Sigmoid colon (tissue), 7 donors: ENCODE data around the gene WNT5B. TPM values are rescaled to one million over a fixed set of nuclear protein-coding genes. Genes with fewer than 3 reads are reported as not detected.

ENCODE experiments used
- DNase-seq: peaks from one replicate; pipeline ENCODE4 v3.0.0-alpha.2; 2019
- H3K27ac ChIP-seq, 4 donors: fragments of 200-600 bp; sonication (generic); one replicate each; pipeline ENCODE4 v1.5.1; 2016 to 2019; ENCODE audit warnings: mild to moderate bottlenecking in 1 of 4
- H3K27me3 ChIP-seq, 3 donors: fragments of 200-600 bp; sonication (generic); one replicate each; pipeline ENCODE4 v1.5.1; 2019; ENCODE audit warnings: mild to moderate bottlenecking in 1 of 3
- H3K36me3 ChIP-seq, 4 donors: fragments of 200-600 bp; sonication (generic); one replicate each; pipeline ENCODE4 v1.5.1; 2016 to 2019
- H3K4me1 ChIP-seq, 4 donors: fragments of 200-600 bp; sonication (generic); one replicate each; pipeline ENCODE4 v1.5.1; 2017 to 2019
- H3K4me3 ChIP-seq, 4 donors: fragments of 200-600 bp; sonication (generic); one replicate each; pipeline ENCODE4 v1.5.1; 2017 to 2019; ENCODE audit warnings: mild to moderate bottlenecking in 2 of 4, moderate library complexity in 1 of 4
- H3K9me3 ChIP-seq, 4 donors: fragments of 200-600 bp in 3 of 4; sonication (generic) in 3 of 4; one replicate each; pipeline versions ENCODE4 v1.5.1 to v1.6.1; 2013 to 2019
- EP300 ChIP-seq, 4 donors: sonication (generic); formaldehyde crosslinking; IDR thresholded peaks; one replicate each; pipeline ENCODE4 v1.6.1; 2017; ENCODE audit warnings: antibody characterized with exemption in 4 of 4
- POLR2A ChIP-seq, 2 donors: fragments of 450-650 bp; IDR thresholded peaks; one replicate each; pipeline ENCODE4 v1.6.1; 2016; ENCODE audit warnings: antibody characterized with exemption in 2 of 2, mild to moderate bottlenecking in 2 of 2, moderate library complexity in 2 of 2
- POLR2AphosphoS5 ChIP-seq, 4 donors: sonication (generic); formaldehyde crosslinking; IDR thresholded peaks; one replicate each; pipeline ENCODE4 v1.6.1; 2017; ENCODE audit warnings: antibody characterized with exemption in 4 of 4
- WGBS, 2 donors: extraction: QIAGEN DNeasy Blood & Tissue Kit; methylation state at CpG; one replicate each; pipeline ENCODE4 v1.1.7; 2013; 5-methylcytosine and 5-hydroxymethylcytosine counted together
- intact Hi-C: fragments of 100-400 bp; cut with DNase I; formaldehyde crosslinking; loops from one replicate; pipeline ENCODE4 v1.15.1; 2023
- polyA plus RNA-seq, 3 donors: library from polyadenylated mRNA; stranded (reverse); fragments of 200-250 nt; gene quantifications; one replicate each; pipeline ENCODE4 v1.2.3, GENCODE V29; 2013
- total RNA-seq, 4 donors: library from RNA; depleted of rRNA; stranded (reverse); fragments of >200 nt; gene quantifications; one replicate each; pipeline ENCODE4 v1.1.0, GENCODE V29; 2016
- TF ChIP-seq, protein P1 (sequence below), 4 experiments: fragments of 450-650 bp in 3 of 4; fragments of 200-600 bp in 1 of 4; IDR thresholded peaks; one replicate each; pipeline ENCODE4 v1.5.1; 2016 to 2019; ENCODE audit warnings: antibody characterized with exemption in 4 of 4, mild to moderate bottlenecking in 3 of 4, moderate library complexity in 2 of 4
- donor health status: healthy with polysubstance abuse.
- donor health status: Bipolar disorder and iron deficiency.
- donor health status: healthy.

The WNT5B gene
- total and polyA plus RNA-seq, 7 donors, result 0.69 to 72.3 (median 8.4) TPM

DNA sequence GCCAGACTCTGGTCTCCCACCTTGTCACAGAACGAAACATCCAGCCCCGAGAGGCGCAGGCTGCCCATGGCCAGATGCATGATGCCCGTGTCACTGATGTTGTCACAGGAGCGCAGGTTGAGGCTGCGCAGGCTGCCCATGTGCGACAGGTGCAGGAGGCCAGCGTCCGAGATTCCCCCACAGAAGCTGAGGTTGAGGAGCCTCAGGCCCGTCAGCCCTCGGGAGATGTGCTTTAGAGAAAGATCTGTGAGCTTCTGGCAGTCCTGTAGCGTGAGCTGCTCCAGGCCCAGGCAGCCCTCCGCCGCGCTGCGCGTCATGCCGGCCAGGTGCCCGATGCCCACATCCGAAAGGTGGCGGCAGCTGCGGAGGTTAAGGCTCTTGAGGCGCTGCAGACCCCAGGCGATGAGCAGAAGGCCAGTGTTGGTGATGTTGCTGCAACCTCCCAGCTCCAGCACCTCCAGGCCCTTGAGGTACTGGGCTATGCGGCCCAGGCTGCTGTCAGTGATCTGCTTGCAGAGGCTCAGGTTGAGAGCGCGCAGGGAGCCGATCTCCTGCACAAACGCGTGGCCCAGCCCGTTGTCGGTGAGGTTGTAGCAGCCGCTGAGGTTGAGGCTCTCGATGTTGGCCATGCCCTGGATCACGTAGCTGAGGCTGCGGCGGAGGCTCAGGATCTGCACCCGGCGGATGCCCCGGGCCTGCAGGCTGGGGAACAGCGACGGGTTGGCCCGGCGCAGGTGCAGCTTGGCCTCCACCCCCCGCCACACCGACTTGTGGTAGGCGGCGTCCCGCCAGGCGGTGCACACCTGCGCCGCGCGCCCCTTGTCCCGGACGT lies 35.6 kb upstream of the WNT5B start:
- Histone ChIP-seq H3K4me3 (peak overlapping the region; percentile 71 to 93 (median 81)), H3K27me3 (no peaks in the 10 kb centered on the region), H3K36me3 (no peaks in the 10 kb centered on the region), H3K27ac (peak overlapping the region; percentile 93 to 100 (median 96)), H3K4me1 (peaks cover 0 to 67% (median 50%) of the 10 kb centered on the region in 4 donors), H3K9me3 (no peaks in the 10 kb centered on the region)
- intact Hi-C loops, result loop anchor here (5.0 to 10.0 kb wide), 3 partner anchors 311 to 1019 kb away; partner anchors contain the start of gene WNK1
- no peak for TF ChIP-seq EP300 (IDR thresholded peaks at IDR 0.05)
- TF ChIP-seq POLR2AphosphoS5 (IDR thresholded peaks at IDR 0.05), result no peak
- TF ChIP-seq, protein P1, sequence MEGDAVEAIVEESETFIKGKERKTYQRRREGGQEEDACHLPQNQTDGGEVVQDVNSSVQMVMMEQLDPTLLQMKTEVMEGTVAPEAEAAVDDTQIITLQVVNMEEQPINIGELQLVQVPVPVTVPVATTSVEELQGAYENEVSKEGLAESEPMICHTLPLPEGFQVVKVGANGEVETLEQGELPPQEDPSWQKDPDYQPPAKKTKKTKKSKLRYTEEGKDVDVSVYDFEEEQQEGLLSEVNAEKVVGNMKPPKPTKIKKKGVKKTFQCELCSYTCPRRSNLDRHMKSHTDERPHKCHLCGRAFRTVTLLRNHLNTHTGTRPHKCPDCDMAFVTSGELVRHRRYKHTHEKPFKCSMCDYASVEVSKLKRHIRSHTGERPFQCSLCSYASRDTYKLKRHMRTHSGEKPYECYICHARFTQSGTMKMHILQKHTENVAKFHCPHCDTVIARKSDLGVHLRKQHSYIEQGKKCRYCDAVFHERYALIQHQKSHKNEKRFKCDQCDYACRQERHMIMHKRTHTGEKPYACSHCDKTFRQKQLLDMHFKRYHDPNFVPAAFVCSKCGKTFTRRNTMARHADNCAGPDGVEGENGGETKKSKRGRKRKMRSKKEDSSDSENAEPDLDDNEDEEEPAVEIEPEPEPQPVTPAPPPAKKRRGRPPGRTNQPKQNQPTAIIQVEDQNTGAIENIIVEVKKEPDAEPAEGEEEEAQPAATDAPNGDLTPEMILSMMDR (IDR thresholded peaks at IDR 0.05), result no peak
- no peak for TF ChIP-seq POLR2A (IDR thresholded peaks at IDR 0.05)
- WGBS, 2 donors, result 2 to 9% methylated on average over 56 of the region's 56 CpGs
- DNase-seq, result peak; percentile 78

DNA sequence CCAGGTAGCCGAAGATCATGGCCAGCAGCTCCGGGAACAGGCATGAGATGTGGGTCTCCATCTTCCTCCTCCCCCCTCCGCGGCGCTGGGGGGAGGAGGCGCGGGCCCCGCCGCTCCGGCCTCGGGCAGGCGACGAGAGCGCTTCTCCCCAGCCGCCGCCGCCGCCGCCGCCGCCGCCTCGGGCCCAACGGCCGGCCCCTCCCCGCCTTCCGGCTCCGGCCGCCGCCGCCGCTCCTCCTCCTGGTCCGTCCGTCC lies 35.1 kb upstream of the WNT5B start:
- H3K4me3 ChIP-seq, result peak overlapping the region; percentile 71 to 93 (median 81)
- intact Hi-C loops, result loop anchor here (5.0 to 10.0 kb wide), 3 partner anchors 312 to 1019 kb away; partner anchors contain the start of gene WNK1
- H3K27ac ChIP-seq, result peak overlapping the region; percentile 93 to 100 (median 96)
- no peak for DNase-seq
- H3K36me3 ChIP-seq, result no peaks in the 10 kb centered on the region
- 0 to 1% methylated on average over 34 of the region's 34 CpGs for WGBS, 2 donors
- peaks cover 0 to 61% (median 45%) of the 10 kb centered on the region in 4 donors for H3K4me1 ChIP-seq
- no peaks in the 10 kb centered on the region for H3K9me3 ChIP-seq
- H3K27me3 ChIP-seq, result no peaks in the 10 kb centered on the region
- TF ChIP-seq POLR2A (IDR thresholded peaks at IDR 0.05) (no peak), POLR2AphosphoS5 (IDR thresholded peaks at IDR 0.05) (peak in 1 of 4 donors; percentile 25), EP300 (IDR thresholded peaks at IDR 0.05) (no peak)
- TF ChIP-seq, protein P1 (IDR thresholded peaks at IDR 0.05), result no peak

DNA sequence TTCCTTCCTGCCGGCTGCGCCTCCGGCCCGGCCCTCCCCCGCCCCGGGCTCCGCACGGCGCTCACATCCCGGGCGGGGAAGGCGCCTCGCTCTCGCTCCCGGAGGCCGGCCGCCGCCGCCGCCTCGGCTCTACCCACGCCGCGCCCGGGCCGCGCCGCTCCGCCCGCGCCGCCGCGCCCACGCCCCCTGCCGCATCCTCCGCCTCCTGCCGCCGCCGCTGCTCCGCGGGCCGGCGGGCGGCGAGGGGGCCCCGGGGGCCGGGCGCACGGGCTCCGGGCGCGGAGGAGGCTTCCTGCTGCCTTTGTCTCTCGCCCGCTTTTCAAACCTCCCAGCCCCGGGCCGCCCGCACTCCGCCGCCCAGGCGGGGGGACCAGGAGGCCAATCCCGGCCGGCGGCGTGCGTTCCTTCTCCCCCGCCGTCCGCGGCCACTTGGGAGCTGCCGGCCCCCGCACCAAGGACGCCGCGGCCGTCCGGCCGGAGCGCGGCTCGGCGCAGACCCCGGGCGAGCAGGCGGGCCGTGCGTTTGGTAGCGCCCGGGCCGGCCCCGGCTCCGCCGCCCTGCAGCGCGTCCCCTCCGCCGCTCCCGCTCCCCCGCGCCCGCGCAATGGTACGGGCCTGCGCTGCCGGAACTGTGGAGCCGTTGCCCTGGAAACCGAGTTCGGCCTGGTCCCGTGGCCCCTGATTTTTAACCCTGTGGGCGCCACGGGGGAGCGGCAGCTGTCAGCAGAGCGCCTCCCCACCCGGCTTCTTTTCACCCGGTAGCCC lies 34.6 kb upstream of the WNT5B start, which contains the start of gene FBXL14:
Gene FBXL14 (minus strand): TSS at position 321 of the 765 bp plus-strand sequence. CDS start 515 bp downstream, outside the sequence.
- DNase-seq, result peak; percentile 95
- Histone ChIP-seq H3K36me3 (no peaks in the 10 kb centered on the region), H3K27ac (peak within 1 kb of the TSS; percentile 93 to 100 (median 96)), H3K9me3 (no peaks in the 10 kb centered on the region), H3K4me3 (peak within 1 kb of the TSS; percentile 71 to 93 (median 81)), H3K27me3 (no peaks in the 10 kb centered on the region), H3K4me1 (peaks cover 0 to 59% (median 44%) of the 10 kb centered on the region in 4 donors)
- 1% methylated on average over 115 of the region's 115 CpGs for WGBS, 2 donors
- TF ChIP-seq POLR2AphosphoS5 (IDR thresholded peaks at IDR 0.05) (peak; percentile 11 to 74 (median 72)), EP300 (IDR thresholded peaks at IDR 0.05) (no peak), POLR2A (IDR thresholded peaks at IDR 0.05) (no peak)
- TF ChIP-seq, protein P1 (IDR thresholded peaks at IDR 0.05), result no peak
- intact Hi-C loops, result loop anchor here (5.0 to 10.0 kb wide), 3 partner anchors 312 to 1020 kb away; partner anchors contain the start of gene WNK1

DNA sequence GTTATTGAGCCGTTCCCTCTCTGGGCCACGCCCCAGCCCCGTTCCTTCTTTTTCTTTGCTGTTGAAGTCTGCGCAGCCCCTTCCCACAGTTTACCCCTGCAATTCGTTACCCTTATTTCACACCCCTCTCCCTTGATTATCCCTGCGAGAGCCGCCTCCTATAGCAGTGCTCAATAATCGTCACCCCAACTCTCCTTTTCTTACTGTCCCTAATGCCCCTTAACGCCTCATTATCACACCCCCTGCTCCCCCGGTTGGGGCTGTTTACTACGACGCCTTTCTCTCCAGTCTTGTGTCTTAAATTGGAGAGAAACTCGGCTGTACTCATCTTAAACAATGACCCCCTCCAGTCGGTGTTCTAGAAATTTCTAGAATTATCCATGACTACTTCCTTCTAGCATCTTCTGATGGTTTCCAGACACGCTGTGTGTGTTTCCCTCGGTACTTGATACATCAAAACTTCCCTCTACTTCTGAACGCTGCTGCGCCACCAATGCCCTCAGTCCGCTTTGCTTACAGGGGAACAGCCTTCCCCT lies 33.9 kb upstream of the WNT5B start:
- TF ChIP-seq POLR2A (IDR thresholded peaks at IDR 0.05) (no peak), EP300 (IDR thresholded peaks at IDR 0.05) (peak in 1 of 4 donors; percentile 21), POLR2AphosphoS5 (IDR thresholded peaks at IDR 0.05) (peak; percentile 13 to 82 (median 52))
- WGBS, 2 donors, result 9 to 11% methylated on average over 19 of the region's 19 CpGs
- peak overlapping the region; percentile 52 to 93 (median 78) for H3K4me3 ChIP-seq
- peaks cover 0 to 52% (median 41%) of the 10 kb centered on the region in 4 donors for H3K4me1 ChIP-seq
- DNase-seq, result peak; percentile 76
- no peaks in the 10 kb centered on the region for H3K9me3 ChIP-seq
- H3K36me3 ChIP-seq, result no peaks in the 10 kb centered on the region
- no peaks in the 10 kb centered on the region for H3K27me3 ChIP-seq
- peak overlapping the region; percentile 93 to 100 (median 96) for H3K27ac ChIP-seq
- intact Hi-C loops, result loop anchor here (10.0 kb wide), 1 partner anchor 1020 kb away; no protein-coding TSS in a partner anchor
